Effector memory CD8-positive, alpha-beta T cell (primary cell): ENCODE measurements around the gene C6orf136.

Source experiments
- ATAC-seq: fragments of 150-1000 bp; cut with Tn5 transposase; replicated peaks from 2 replicates; pipeline ENCODE4 v1.10.0; 2021; ENCODE audit warnings: mild to moderate bottlenecking, moderate library complexity
- DNase-seq, 3 experiments: peaks; one replicate each; pipeline ENCODE4 v3.0.0; 2021
- H3K27ac Mint-ChIP-seq, 2 donors: one replicate each; pipeline ENCODE4 v1.8.0; 2022; ENCODE audit warnings: mild to moderate bottlenecking in 2 of 2, mixed read lengths in 2 of 2, moderate library complexity in 2 of 2
- H3K27me3 Mint-ChIP-seq, 2 donors: one replicate each; pipeline ENCODE4 v1.8.0; 2022; ENCODE audit warnings: mixed read lengths in 2 of 2
- H3K36me3 Mint-ChIP-seq: one replicate; pipeline ENCODE4 v1.8.0; 2022; ENCODE audit warnings: mild to moderate bottlenecking, moderate library complexity, mixed read lengths; ENCODE audit not compliant: insufficient read depth
- H3K4me1 Mint-ChIP-seq, 2 donors: one replicate each; pipeline ENCODE4 v1.8.0; 2022; ENCODE audit warnings: low read depth in 2 of 2, mixed read lengths in 2 of 2
- H3K4me3 Mint-ChIP-seq, 2 donors: one replicate each; pipeline ENCODE4 v1.8.0; 2022; ENCODE audit warnings: mild to moderate bottlenecking in 2 of 2, mixed read lengths in 2 of 2, moderate library complexity in 2 of 2
- H3K9me3 Mint-ChIP-seq, 2 donors: one replicate each; pipeline ENCODE4 v1.8.0; 2022; ENCODE audit warnings: mixed read lengths in 2 of 2

The C6orf136 gene

GRCh38 chr6:30625511-30625910 is 21.4 kb upstream of the C6orf136 start:
- Mint-ChIP-seq H3K36me3 (peaks cover 64% of the 10 kb centered on the region), H3K27ac (peak overlapping the region; percentile 81 to 97), H3K27me3 (no peaks in the 10 kb centered on the region), H3K9me3 (no peaks in the 10 kb centered on the region), H3K4me1 (peaks cover 18 to 20% of the 10 kb centered on the region in 2 donors), H3K4me3 (peak overlapping the region in 1 of 2 donors; percentile 86)
- DNase-seq: no peak
- no peak for ATAC-seq

DNA sequence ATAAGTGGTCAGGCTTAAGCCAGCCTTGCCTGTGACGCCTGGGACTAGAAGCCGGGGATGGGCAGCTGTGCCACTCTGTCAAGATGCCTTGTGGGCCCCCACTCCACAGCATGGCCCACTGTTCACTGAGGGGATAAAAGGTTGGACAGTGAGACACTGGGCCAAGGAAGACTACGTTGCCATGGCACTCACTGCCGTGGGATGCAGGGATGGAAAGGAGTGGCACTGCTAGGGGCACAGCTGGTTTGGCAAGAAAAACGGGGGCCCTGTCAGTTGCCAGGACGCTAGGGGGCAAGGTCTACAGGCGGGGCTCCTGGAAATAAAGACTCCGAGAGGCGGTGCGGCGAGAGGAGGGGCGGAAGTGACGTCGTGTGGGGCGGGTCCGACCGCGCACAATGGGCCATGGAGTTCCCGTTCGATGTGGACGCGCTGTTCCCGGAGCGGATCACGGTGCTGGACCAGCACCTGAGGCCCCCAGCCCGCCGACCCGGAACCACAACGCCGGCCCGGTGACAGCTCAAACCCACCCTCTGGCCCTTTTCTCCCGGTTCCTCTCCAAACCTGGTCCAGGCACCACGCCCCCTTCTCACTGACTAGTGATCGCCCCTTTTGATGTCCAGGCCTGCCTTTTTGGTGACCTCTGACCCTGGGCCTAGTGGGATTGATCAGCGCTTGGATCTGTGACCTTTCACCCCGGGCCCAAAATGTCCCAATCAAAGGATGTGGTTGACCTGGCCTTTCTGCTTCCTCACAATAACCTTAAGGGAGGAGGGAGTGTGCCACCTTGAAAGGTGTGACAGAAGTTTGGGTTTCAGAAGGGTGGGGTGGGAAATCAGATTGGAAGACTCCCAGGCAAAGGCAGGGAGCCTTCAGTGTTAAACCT is 20.2 kb upstream of the C6orf136 start, which contains the start of gene ATAT1:
ATAT1 (plus strand) TSS at position 391 of the 883 bp plus-strand sequence.
- ATAC-seq (peak; percentile 99), DNase-seq (peak; percentile 87 to 88 (median 88))
- H3K9me3 Mint-ChIP-seq: no peaks in the 10 kb centered on the region
- H3K4me1 Mint-ChIP-seq: peaks cover 18 to 23% of the 10 kb centered on the region in 2 donors
- H3K36me3 Mint-ChIP-seq: peaks cover 58% of the 10 kb centered on the region
- H3K27me3 Mint-ChIP-seq: no peaks in the 10 kb centered on the region
- peak within 1 kb of the TSS; percentile 97 to 98 for H3K27ac Mint-ChIP-seq
- H3K4me3 Mint-ChIP-seq: peak within 1 kb of the TSS; percentile 86 to 92

- DNase-seq: no peak
- no peak for ATAC-seq
- no peaks in the 10 kb centered on the region for H3K27me3 Mint-ChIP-seq
- no peak overlapping the region for H3K27ac Mint-ChIP-seq
- H3K36me3 Mint-ChIP-seq: peaks cover 10% of the 10 kb centered on the region
- H3K4me3 Mint-ChIP-seq: no peak overlapping the region
- no peaks in the 10 kb centered on the region for H3K9me3 Mint-ChIP-seq
- H3K4me1 Mint-ChIP-seq: peaks cover 0 to 3% of the 10 kb centered on the region in 2 donors
Measured at GRCh38 chr6:30635834-30636233, 11.1 kb upstream of the C6orf136 start.

- Mint-ChIP-seq H3K4me1 (peaks cover 4 to 5% of the 10 kb centered on the region in 2 donors), H3K4me3 (no peak overlapping the region), H3K27ac (no peak overlapping the region), H3K36me3 (peaks cover 17% of the 10 kb centered on the region), H3K27me3 (no peaks in the 10 kb centered on the region), H3K9me3 (no peaks in the 10 kb centered on the region)
- DNase-seq (no peak), ATAC-seq (no peak)
Measured at GRCh38 chr6:30640481-30640880, 6.5 kb upstream of the C6orf136 start.

DNA sequence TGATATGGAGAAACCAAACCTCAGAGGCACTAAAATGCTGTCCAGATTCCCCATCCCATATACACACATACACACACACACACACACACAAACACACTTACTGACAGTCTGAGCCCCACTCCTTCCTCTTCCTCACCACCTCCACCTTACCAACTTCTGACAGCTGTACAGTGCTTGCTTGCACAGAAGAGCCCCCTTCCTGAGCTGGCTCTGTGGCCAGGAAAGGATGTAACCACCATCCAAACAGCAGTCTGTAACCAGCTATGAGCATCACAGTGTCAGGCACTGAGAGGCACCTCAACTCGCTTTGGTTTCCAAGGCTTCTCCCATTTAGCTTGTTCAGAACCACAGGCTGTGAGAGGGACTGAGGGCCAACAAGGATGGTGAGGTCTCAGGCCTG is 5.9 kb upstream of the C6orf136 start:
- H3K27me3 Mint-ChIP-seq: no peaks in the 10 kb centered on the region
- H3K4me3 Mint-ChIP-seq: no peak overlapping the region
- DNase-seq: no peak
- no peak overlapping the region for H3K27ac Mint-ChIP-seq
- H3K4me1 Mint-ChIP-seq: peaks cover 8 to 9% of the 10 kb centered on the region in 2 donors
- peaks cover 17% of the 10 kb centered on the region for H3K36me3 Mint-ChIP-seq
- no peak for ATAC-seq
- no peaks in the 10 kb centered on the region for H3K9me3 Mint-ChIP-seq

DNA sequence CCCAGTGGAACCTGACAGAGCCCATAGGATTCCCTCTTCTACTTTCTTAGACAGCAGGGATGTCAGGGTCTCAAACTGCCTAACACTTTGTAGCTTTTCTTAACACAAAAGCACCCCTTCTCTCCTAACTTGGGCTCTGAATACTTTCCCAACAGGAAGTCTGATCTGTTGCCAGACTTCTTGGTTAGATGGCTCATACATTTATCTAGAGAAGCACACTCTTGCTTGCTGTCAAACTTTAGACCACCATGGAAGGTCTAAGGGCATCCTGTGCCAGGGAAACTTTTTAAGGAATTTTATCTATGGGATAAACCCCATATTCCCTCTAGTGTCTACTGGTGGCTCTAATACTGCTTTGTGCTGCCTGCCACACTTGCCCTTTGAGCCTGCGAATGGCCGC is 3.3 kb upstream of the C6orf136 start:
- peak overlapping the region in 1 of 2 donors; percentile 24 for H3K27ac Mint-ChIP-seq
- H3K27me3 Mint-ChIP-seq: no peaks in the 10 kb centered on the region
- no peak overlapping the region for H3K4me3 Mint-ChIP-seq
- no peak for DNase-seq
- H3K4me1 Mint-ChIP-seq: peaks cover 21 to 22% of the 10 kb centered on the region in 2 donors
- ATAC-seq: no peak
- peaks cover 14% of the 10 kb centered on the region for H3K36me3 Mint-ChIP-seq
- no peaks in the 10 kb centered on the region for H3K9me3 Mint-ChIP-seq

DNA sequence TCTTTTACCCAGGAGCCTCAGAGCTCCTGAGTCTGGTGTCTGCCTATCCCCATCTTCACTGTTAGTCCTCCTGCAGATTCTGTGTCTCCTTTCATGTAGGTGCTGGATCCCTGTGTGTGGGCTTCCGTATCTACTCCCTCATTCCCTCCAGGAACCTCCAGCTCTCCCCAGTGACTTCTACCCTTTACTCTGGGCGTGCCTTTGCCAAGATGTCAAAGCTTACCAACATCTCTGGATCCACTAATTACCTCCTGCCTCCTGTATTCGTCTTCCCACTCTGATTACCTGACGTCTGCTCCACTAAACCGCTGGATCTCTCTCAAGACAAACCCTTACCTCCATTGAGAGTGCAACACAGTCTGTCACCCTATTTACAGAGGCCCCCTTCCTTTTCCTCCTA is 2.2 kb upstream of the C6orf136 start:
- no peaks in the 10 kb centered on the region for H3K27me3 Mint-ChIP-seq
- DNase-seq (no peak), ATAC-seq (no peak)
- H3K27ac Mint-ChIP-seq: peak overlapping the region; percentile 24 to 89
- H3K9me3 Mint-ChIP-seq: no peaks in the 10 kb centered on the region
- peaks cover 12% of the 10 kb centered on the region for H3K36me3 Mint-ChIP-seq
- no peak overlapping the region for H3K4me3 Mint-ChIP-seq
- H3K4me1 Mint-ChIP-seq: peaks cover 21 to 22% of the 10 kb centered on the region in 2 donors

DNA sequence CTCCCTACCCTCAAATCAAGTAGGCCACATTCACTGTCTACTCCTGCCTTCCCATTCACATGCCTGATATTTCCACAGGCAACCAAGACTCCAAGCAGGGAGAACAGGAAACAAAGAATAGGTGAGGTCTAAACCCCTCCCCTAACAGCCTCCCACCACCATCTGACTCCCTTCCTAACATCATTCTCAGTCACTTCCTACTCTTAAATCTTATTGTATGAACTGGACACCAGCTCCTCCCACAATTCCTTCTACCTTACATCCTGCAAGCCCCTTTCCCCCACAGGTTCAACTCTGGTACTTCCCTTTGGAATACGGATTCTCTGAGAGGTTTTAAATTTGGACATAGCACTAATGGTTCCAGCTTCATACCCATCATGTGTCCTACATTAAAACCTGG is 944 bp upstream of the C6orf136 start:
- peak overlapping the region; percentile 69 to 90 for H3K27ac Mint-ChIP-seq
- no peaks in the 10 kb centered on the region for H3K9me3 Mint-ChIP-seq
- no peak for DNase-seq
- H3K4me1 Mint-ChIP-seq: peaks cover 20 to 22% of the 10 kb centered on the region in 2 donors
- H3K27me3 Mint-ChIP-seq: no peaks in the 10 kb centered on the region
- H3K36me3 Mint-ChIP-seq: peaks cover 15% of the 10 kb centered on the region
- ATAC-seq: no peak
- H3K4me3 Mint-ChIP-seq: peak overlapping the region in 1 of 2 donors; percentile 82

DNA sequence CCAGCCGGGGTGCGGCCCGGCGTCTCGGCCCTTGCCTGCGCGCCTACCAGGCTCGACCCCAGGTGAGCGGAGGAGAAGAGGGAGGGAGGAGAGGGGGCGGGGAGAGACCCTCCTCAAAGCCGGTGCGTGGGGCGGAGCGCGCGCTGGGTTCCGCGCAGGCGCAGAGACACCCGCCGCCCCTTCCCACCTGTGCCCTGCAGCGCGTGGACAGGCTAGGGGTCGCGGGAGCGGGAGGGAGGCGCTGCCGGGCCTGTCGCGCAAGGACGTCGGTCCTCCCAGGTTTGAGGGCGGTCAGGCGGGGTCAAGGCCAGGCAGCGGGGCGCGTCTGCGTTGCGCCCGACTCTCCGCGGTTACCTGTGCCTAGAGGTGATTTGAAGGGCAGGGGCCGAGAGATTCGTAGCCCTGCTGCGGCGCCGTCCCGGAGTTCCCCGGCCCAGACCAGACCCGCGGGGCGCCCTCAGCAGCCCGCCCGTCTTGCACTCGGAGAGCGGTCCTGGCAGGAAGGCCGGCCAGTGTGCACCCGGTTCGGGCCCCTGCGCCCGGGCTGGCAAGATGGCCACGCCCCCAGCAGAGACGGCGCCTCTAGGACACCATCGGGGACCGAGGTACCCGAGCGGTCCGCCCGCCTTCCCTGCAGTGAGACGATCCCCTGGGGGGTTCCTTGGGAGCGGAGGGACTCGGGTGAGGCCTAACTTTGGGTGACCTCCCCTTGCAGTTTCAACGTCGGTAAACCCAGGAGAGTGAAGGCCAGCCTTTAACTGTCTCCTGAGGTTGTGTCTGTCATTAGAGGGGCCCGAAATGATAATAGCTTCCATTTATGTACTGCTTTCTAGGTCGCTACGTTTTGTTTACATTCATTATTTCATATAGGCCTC is 546 bp downstream of the C6orf136 start:
- Mint-ChIP-seq H3K4me3 (peak overlapping the region; percentile 82 to 84), H3K27me3 (no peaks in the 10 kb centered on the region), H3K4me1 (peaks cover 17 to 22% of the 10 kb centered on the region in 2 donors), H3K36me3 (peaks cover 30% of the 10 kb centered on the region), H3K27ac (peak overlapping the region; percentile 69 to 90), H3K9me3 (no peaks in the 10 kb centered on the region)
- ATAC-seq (peak; percentile 74), DNase-seq (peak; percentile 63 to 65 (median 65))

GRCh38 chr6:30651143-30651542 is 4.2 kb downstream of the C6orf136 start:
- Mint-ChIP-seq H3K36me3 (peaks cover 48% of the 10 kb centered on the region), H3K27me3 (no peaks in the 10 kb centered on the region), H3K27ac (peak overlapping the region in 1 of 2 donors; percentile 44), H3K9me3 (no peaks in the 10 kb centered on the region), H3K4me1 (peaks cover 11 to 13% of the 10 kb centered on the region in 2 donors), H3K4me3 (no peak overlapping the region)
- no peak for DNase-seq
- ATAC-seq: no peak

GRCh38 chr6:30654798-30655742 is 8.1 kb downstream of the C6orf136 start:
- DNase-seq (no peak), ATAC-seq (no peak)
- H3K36me3 Mint-ChIP-seq: peaks cover 76% of the 10 kb centered on the region
- no peaks in the 10 kb centered on the region for H3K27me3 Mint-ChIP-seq
- H3K4me3 Mint-ChIP-seq: no peak overlapping the region
- H3K27ac Mint-ChIP-seq: peak overlapping the region; percentile 1 to 79
- H3K9me3 Mint-ChIP-seq: no peaks in the 10 kb centered on the region
- H3K4me1 Mint-ChIP-seq: no peaks in the 10 kb centered on the region

DNA sequence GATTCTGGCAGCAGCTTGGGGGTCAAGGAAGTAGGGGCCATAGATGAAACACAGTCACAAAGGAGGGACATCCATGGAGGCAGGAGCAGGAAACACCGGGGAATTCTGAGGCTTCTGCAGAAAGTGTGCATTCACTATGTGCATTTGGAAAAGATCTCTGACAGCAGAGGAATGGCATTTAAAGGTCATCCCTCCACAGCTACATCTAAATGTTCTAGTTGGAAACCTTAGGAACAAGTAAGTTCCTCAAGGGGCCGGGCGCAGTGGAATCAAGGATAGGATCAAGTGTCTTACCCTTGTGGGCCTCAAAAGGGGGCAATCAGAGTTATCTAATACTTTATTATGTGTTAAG is 8.8 kb downstream of the C6orf136 start:
- H3K4me1 Mint-ChIP-seq: no peaks in the 10 kb centered on the region
- peak overlapping the region in 1 of 2 donors; percentile 1 for H3K27ac Mint-ChIP-seq
- no peaks in the 10 kb centered on the region for H3K9me3 Mint-ChIP-seq
- DNase-seq: no peak
- H3K4me3 Mint-ChIP-seq: no peak overlapping the region
- H3K27me3 Mint-ChIP-seq: no peaks in the 10 kb centered on the region
- peaks cover 82% of the 10 kb centered on the region for H3K36me3 Mint-ChIP-seq
- no peak for ATAC-seq

DNA sequence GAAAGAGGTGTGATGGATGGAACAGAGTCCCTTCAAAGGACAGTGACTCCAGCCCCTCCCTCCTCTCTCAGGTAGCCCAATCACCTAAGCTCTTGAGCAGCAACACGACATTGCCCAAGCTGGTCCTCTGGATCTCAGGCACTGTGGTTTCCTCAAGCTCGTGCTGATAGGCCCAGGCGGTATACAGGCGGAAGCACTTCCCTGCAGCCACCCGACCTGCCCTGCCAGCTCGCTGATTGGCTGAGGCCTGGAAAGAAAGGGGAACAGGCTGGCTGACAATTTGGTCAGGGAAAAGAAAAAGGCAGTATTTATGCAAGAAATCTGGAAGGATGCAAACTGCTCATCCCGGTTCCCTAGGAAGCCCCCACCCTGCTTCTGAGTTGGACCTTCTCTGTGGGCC is 9.6 kb downstream of the C6orf136 start:
- Mint-ChIP-seq H3K27ac (peak overlapping the region in 1 of 2 donors; percentile 35), H3K4me3 (no peak overlapping the region), H3K4me1 (no peaks in the 10 kb centered on the region), H3K9me3 (no peaks in the 10 kb centered on the region), H3K27me3 (no peaks in the 10 kb centered on the region), H3K36me3 (peaks cover 80% of the 10 kb centered on the region)
- no peak for DNase-seq
- no peak for ATAC-seq
